ENCODE measurements around the gene PCSK1.

DNA sequence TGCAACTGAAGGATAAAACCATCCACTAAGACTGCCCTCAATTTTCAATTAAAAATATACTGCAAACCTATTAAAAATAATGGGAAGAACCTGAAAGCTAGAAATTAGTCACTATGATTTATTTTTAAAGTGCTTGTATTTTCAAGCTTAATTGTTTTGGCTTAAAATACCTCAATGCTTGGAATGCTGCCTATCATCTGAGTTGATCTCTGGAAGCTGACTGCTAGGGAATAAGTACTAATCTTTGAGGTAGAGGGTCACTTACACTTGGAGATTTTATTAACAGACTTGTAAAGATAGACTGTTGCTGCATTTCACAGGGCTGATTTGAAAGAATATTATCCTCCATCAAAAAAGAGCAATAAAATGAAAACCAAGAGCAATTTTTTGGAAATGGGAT is 6.2 kb downstream of the PCSK1 start:
- TF ChIP-seq CTCF (IDR thresholded peaks at IDR 0.05) (no peak), KAT7 (CRISPR knock-in tag; IDR thresholded peaks at IDR 0.05; ENCODE audit: borderline replicate concordance) (no peak), ZNF121 (CRISPR knock-in tag; IDR thresholded peaks at IDR 0.05) (no peak), CREB1 (CRISPR knock-in tag; IDR thresholded peaks at IDR 0.05) (no peak), TP53 (CRISPR knock-in tag; IDR thresholded peaks at IDR 0.05) (no peak), TCF7 (CRISPR knock-in tag; IDR thresholded peaks at IDR 0.05; ENCODE audit: low read depth) (no peak), SP1 (CRISPR knock-in tag; conservative IDR thresholded peaks at IDR 0.05) (no peak), ZNF263 (CRISPR knock-in tag; IDR thresholded peaks at IDR 0.05; ENCODE audit: low read depth) (no peak), ZNF416 (CRISPR knock-in tag; IDR thresholded peaks at IDR 0.05) (no peak)

Measured in WTC11 (cell line).